MCF 10A (cell line): Measurements from ENCODE around the gene CHAMP1. TPM values are rescaled to one million over a fixed set of nuclear protein-coding genes. Genes with fewer than 3 reads are reported as not detected.

Source experiments
- BruUV-seq: library from RNA; stranded (reverse); fragments of 400-500 nt; replicated peaks from 2 replicates; lab custom pipeline; 2021; lab: Mats Ljungman, UMichigan
- CTCF ChIA-PET: fragments of 300-600 bp; sonication (Branson Sonifier 250); formaldehyde crosslinking; extraction: SDS; loops from one replicate; lab custom pipeline; 2021; ENCODE audit warnings: antibody characterized with exemption, inconsistent platforms; lab: Yijun Ruan, JAX
- POLR2A ChIA-PET: fragments of 300-600, 350-650 bp; sonication (Branson Sonifier 250); formaldehyde crosslinking; extraction: SDS; loops from one replicate; lab custom pipeline; 2020; ENCODE audit warnings: antibody characterized with exemption, inconsistent platforms; lab: Yijun Ruan, JAX
- DNase-seq: peaks from one replicate; pipeline ENCODE4 v3.0.0-alpha.2; 2018; ENCODE audit not compliant: unreplicated experiment
- H3K27ac Mint-ChIP-seq: one replicate; pipeline ENCODE4 v1.8.0; 2022; ENCODE audit warnings: mild to moderate bottlenecking, low read depth, mixed read lengths; ENCODE audit not compliant: unreplicated experiment
- H3K27me3 Mint-ChIP-seq: one replicate; pipeline ENCODE4 v1.8.0; 2022; ENCODE audit warnings: mixed read lengths; ENCODE audit not compliant: insufficient read depth, unreplicated experiment
- H3K36me3 Mint-ChIP-seq: one replicate; pipeline ENCODE4 v1.8.0; 2022; ENCODE audit warnings: mild to moderate bottlenecking, moderate library complexity, mixed read lengths; ENCODE audit not compliant: insufficient read depth, unreplicated experiment
- H3K4me1 Mint-ChIP-seq: one replicate; pipeline ENCODE4 v1.8.0; 2022; ENCODE audit warnings: mixed read lengths; ENCODE audit not compliant: insufficient read depth, unreplicated experiment
- H3K4me3 Mint-ChIP-seq: one replicate; pipeline ENCODE4 v1.8.0; 2022; ENCODE audit warnings: mild to moderate bottlenecking, moderate library complexity, mixed read lengths; ENCODE audit not compliant: unreplicated experiment
- H3K9me3 Mint-ChIP-seq: one replicate; pipeline ENCODE4 v1.8.0; 2022; ENCODE audit warnings: mixed read lengths; ENCODE audit not compliant: unreplicated experiment
- CTCF ChIP-seq: fragments of 200-600 bp; IDR thresholded peaks from one replicate; pipeline ENCODE4 v1.8.0; 2022; ENCODE audit warnings: antibody characterized with exemption, mild to moderate bottlenecking; ENCODE audit not compliant: unreplicated experiment
- intact Hi-C: fragments of 100-400 bp; cut with micrococcal nuclease; formaldehyde crosslinking; loops from 2 replicates; pipeline ENCODE4 v1.14.1; 2022
- total RNA-seq: library from RNA; stranded (reverse); gene quantifications from 2 replicates; pipeline ENCODE4 v1.2.3, GENCODE V29; 2022

Gene CHAMP1
- total RNA-seq, 1 experiment from 2014 or later: 33.4 TPM

DNA sequence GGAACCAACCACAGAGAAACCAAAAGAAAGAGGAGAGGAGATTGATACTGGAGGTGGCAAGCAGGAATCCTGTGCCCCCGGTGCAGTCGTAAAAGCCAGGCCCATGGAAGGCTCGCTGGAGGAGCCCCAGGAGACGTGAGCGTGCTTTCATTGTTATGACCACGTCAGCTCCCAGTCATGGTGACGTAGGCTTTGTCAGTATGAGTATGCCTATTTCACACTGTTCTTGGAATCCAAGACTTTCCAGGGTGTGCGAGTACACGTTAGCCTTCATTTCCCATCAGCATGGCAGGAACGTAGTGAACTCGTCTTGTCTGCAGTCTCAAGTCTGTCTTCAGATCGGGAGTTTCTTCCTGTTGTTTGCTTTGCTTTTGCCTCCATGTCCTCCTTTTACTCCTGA is 15.4 kb upstream of the CHAMP1 start:
- no TSS peak for BruUV-seq
- no peak overlapping the region for H3K4me3 Mint-ChIP-seq
- CTCF ChIA-PET: interaction anchor here (0.6 to 0.8 kb wide), 2 partner anchors 9 to 12 kb away, joined by 3 read pairs; no protein-coding TSS in a partner anchor
- DNase-seq: no peak
- intact Hi-C loops: no loop called here
- no peaks in the 10 kb centered on the region for H3K9me3 Mint-ChIP-seq
- POLR2A ChIA-PET: no interaction called here
- no peaks in the 10 kb centered on the region for H3K4me1 Mint-ChIP-seq
- TF ChIP-seq CTCF: no peak
- H3K27ac Mint-ChIP-seq: peak overlapping the region; percentile 18
- no peaks in the 10 kb centered on the region for H3K27me3 Mint-ChIP-seq
- peaks cover 71% of the 10 kb centered on the region for H3K36me3 Mint-ChIP-seq

DNA sequence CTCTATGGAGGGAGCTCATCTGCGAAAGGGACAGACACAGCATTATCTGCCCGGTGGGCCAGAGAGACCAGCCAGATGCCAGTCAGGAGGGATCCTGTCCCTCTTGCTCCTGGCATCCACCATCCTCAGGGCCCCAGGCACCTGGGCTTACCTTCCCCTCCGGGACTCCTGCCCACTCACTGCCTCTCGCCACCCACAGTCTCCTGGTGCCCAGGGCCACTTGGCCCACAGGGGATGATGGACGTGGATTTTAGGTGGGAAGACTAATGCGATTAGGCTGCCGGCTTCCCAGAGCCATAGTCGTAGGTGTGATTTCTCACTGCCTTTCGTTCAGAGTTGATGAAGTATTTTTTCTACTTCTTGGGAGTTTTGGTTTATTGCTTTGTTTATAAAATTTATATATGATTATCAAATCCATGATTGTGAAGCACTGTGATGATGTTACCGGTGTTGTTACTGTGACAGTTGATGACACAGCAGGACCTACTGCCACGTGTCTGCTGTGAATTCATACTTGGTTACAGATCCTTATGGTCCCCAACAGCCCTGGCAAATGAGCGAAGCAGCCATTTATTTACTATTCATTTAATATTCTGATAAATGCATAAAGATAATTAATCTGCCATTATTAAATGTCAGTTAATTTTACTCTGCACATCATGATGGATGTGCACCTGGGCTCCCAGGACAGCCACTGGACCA is 14.5 kb upstream of the CHAMP1 start:
- BruUV-seq: no TSS peak
- intact Hi-C loops: no loop called here
- Mint-ChIP-seq H3K4me3 (no peak overlapping the region), H3K27ac (peak overlapping the region; percentile 18), H3K27me3 (no peaks in the 10 kb centered on the region), H3K4me1 (no peaks in the 10 kb centered on the region), H3K9me3 (no peaks in the 10 kb centered on the region), H3K36me3 (peaks cover 71% of the 10 kb centered on the region)
- DNase-seq: no peak
- TF ChIP-seq CTCF: no peak
- CTCF ChIA-PET: interaction anchor here (0.6 kb wide), 1 partner anchor 8 kb away, joined by 3 read pairs; no protein-coding TSS in a partner anchor
- POLR2A ChIA-PET: no interaction called here

DNA sequence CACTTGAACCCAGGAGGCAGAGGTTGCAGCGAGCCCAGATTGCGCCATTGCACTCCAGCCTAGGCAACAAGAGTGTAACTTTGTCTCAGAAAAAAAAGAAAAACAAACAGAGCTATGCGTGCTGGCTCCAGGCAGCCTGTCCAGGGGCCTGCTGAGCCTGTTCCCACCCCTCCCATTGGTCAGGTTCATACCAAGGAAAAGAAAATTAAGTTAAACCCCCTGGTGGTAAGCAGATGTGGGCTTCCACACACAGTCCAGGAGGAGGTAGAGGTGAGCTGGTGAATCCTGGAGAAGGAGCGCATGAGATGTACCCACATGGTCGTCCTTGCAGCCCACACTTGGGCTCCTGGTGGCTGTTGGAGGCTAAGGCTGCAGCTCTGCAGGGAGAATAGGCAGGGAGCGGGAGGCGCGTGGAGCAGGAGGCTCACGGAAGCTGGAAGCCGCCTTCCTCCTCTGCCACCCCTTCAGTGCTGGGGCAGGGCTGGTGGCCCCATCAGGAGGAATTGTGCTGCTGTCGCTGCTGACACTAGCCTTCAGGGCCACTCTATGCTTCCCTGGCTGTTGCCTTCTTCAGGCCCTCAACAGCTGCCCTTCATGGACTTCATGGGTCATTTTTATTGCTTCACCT is 10.5 kb upstream of the CHAMP1 start:
- TF ChIP-seq CTCF: no peak
- no peaks in the 10 kb centered on the region for H3K27me3 Mint-ChIP-seq
- POLR2A ChIA-PET: interaction anchor here (2.9 kb wide), 1 partner anchor 10 kb away, joined by 8 read pairs; no protein-coding TSS in a partner anchor
- peaks cover 65% of the 10 kb centered on the region for H3K36me3 Mint-ChIP-seq
- H3K27ac Mint-ChIP-seq: no peak overlapping the region
- CTCF ChIA-PET: interaction anchor here (0.5 kb wide), 1 partner anchor 19 kb away, joined by 3 read pairs; no protein-coding TSS in a partner anchor
- no peaks in the 10 kb centered on the region for H3K4me1 Mint-ChIP-seq
- no peaks in the 10 kb centered on the region for H3K9me3 Mint-ChIP-seq
- no peak overlapping the region for H3K4me3 Mint-ChIP-seq
- DNase-seq: no peak
- intact Hi-C loops: no loop called here
- no TSS peak for BruUV-seq

DNA sequence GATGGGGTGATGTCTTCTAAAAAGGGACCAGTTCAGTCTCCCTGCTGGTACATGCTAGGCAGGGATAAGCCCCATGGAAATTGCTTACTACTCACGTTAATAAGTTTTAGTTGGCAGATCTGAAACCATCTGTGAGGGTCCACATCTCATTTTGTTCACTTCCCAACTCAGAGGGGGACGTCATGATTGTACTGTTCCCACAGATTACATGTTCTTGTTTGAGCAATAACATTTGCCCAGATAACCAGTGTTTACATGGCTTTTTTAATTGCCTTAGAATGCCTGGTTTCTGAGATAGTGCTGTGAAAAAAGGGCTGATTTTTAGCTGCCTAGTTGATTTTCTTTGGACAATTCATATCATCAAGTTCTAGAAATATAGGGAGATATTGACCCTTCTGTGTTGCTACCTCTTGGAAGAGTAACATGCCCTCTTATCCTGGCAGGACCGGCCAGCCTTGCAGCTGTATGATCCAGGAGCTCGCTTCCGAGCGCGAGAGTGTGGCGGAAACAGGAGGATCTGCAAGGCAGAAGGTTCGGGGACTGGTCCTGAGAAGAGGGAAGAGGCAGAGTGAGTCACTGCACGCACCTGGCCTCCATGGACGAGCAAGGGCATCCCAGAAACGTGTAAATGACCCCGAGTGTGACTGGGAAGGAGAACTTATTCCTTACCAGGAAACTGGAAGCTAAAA is 9.8 kb upstream of the CHAMP1 start:
- TF ChIP-seq CTCF: no peak
- BruUV-seq: no TSS peak
- POLR2A ChIA-PET: interaction anchor here (2.9 kb wide), 1 partner anchor 9 kb away, joined by 8 read pairs; no protein-coding TSS in a partner anchor
- H3K27me3 Mint-ChIP-seq: no peaks in the 10 kb centered on the region
- no peak for DNase-seq
- CTCF ChIA-PET: interaction anchor here (0.5 kb wide), 1 partner anchor 20 kb away, joined by 3 read pairs; no protein-coding TSS in a partner anchor
- no peak overlapping the region for H3K27ac Mint-ChIP-seq
- peaks cover 58% of the 10 kb centered on the region for H3K36me3 Mint-ChIP-seq
- no peaks in the 10 kb centered on the region for H3K4me1 Mint-ChIP-seq
- intact Hi-C loops: no loop called here
- H3K9me3 Mint-ChIP-seq: no peaks in the 10 kb centered on the region
- H3K4me3 Mint-ChIP-seq: no peak overlapping the region
